Neural cell (in vitro differentiated cells): ENCODE measurements around the gene CDH7. TPM values are rescaled to one million over a fixed set of nuclear protein-coding genes. Genes with fewer than 3 reads are reported as not detected.

Source experiments
- H2AFZ ChIP-seq: fragments of 200-600, 300-800 bp; sonication (generic), shearing (Covaris generic); 2 replicates; pipeline ENCODE4 v1.6.0; 2014; ENCODE audit warnings: low read depth, mild to moderate bottlenecking, antibody characterized with exemption, low read length, moderate library complexity
- H3F3A ChIP-seq: fragments of 200-600 bp; shearing (Covaris generic); 2 replicates; pipeline ENCODE4 v1.6.1; 2016; ENCODE audit warnings: mild to moderate bottlenecking, moderate library complexity, mixed read lengths, antibody characterized with exemption, low read length; ENCODE audit not compliant: insufficient read depth, poor library complexity, severe bottlenecking
- H3K27ac ChIP-seq: fragments of 200-600, 300-800 bp; sonication (generic), shearing (Covaris generic); 2 replicates; pipeline ENCODE4 v1.5.1; 2014; ENCODE audit warnings: mild to moderate bottlenecking, low read length, moderate library complexity
- H3K27me3 ChIP-seq: fragments of 300-800, 200-600 bp; sonication (generic), shearing (Covaris generic); 2 replicates; pipeline ENCODE4 v1.6.0; 2014; ENCODE audit warnings: mild to moderate bottlenecking, low read depth, low read length, moderate library complexity; ENCODE audit not compliant: insufficient read depth
- H3K36me3 ChIP-seq: fragments of 300-800, 200-600 bp; sonication (generic), shearing (Covaris generic); 2 replicates; pipeline ENCODE4 v1.5.1; 2014; ENCODE audit warnings: mild to moderate bottlenecking, antibody characterized with exemption, low read length, moderate library complexity; ENCODE audit not compliant: insufficient read depth
- H3K4me2 ChIP-seq: fragments of 300-800, 200-600 bp; sonication (generic), shearing (Covaris generic); 2 replicates; pipeline ENCODE4 v1.6.0; 2014; ENCODE audit warnings: mild to moderate bottlenecking, low read length
- H3K4me3 ChIP-seq: fragments of 300-800, 200-600 bp; sonication (generic), shearing (Covaris generic); 2 replicates; pipeline ENCODE4 v1.5.1; 2014; ENCODE audit warnings: mild to moderate bottlenecking, low read length, moderate library complexity
- H3K79me2 ChIP-seq: fragments of 200-600 bp; shearing (Covaris generic); replicated peaks from 2 replicates; pipeline ENCODE4 v1.6.0; 2014; ENCODE audit warnings: mild to moderate bottlenecking, low read length, moderate library complexity; ENCODE audit not compliant: insufficient read depth
- H3K9ac ChIP-seq: fragments of 300-800, 200-600 bp; sonication (generic), shearing (Covaris generic); 2 replicates; pipeline ENCODE4 v1.6.1; 2016; ENCODE audit warnings: mild to moderate bottlenecking, low read length, mixed read lengths
- H3K9me2 ChIP-seq: fragments of 200-600 bp; shearing (Covaris generic); 2 replicates; pipeline ENCODE4 v1.6.1; 2016; ENCODE audit warnings: mild to moderate bottlenecking, low read length, mixed read lengths; ENCODE audit not compliant: insufficient read depth
- H3K9me3 ChIP-seq: fragments of 200-600, 300-800 bp; sonication (generic), shearing (Covaris generic); 2 replicates; pipeline ENCODE4 v1.6.1; 2016; ENCODE audit warnings: mild to moderate bottlenecking, mixed run types, low read length, moderate library complexity, mixed read lengths
- H4K20me1 ChIP-seq: fragments of 200-600 bp; shearing (Covaris generic); 2 replicates; pipeline ENCODE4 v1.6.1; 2016; ENCODE audit warnings: mild to moderate bottlenecking, mixed run types; ENCODE audit not compliant: insufficient read depth
- CTCF ChIP-seq: fragments of 450-650 bp; IDR thresholded peaks from 2 replicates; pipeline ENCODE4 v1.5.1; 2014; ENCODE audit warnings: antibody characterized with exemption, mild to moderate bottlenecking, moderate library complexity; ENCODE audit not compliant: poor library complexity, severe bottlenecking
- EP300 ChIP-seq: fragments of 450-650 bp; conservative IDR thresholded peaks from 2 replicates; pipeline ENCODE4 v1.6.1; 2014; ENCODE audit warnings: antibody characterized with exemption, mild to moderate bottlenecking, moderate library complexity; ENCODE audit not compliant: poor library complexity, severe bottlenecking
- EZH2 ChIP-seq: fragments of 200-600, 300-800 bp; shearing (Covaris generic), sonication (generic); IDR thresholded peaks from 2 replicates; pipeline ENCODE4 v1.6.1; 2014; ENCODE audit warnings: antibody characterized with exemption, low read length, borderline replicate concordance, mild to moderate bottlenecking; ENCODE audit not compliant: insufficient read depth, poor library complexity, severe bottlenecking
- MXI1 ChIP-seq: fragments of 450-650 bp; conservative IDR thresholded peaks from 2 replicates; pipeline ENCODE4 v1.6.1; 2014; ENCODE audit warnings: antibody characterized with exemption, mild to moderate bottlenecking; ENCODE audit not compliant: poor library complexity, severe bottlenecking
- POLR2AphosphoS5 ChIP-seq: IDR thresholded peaks from 2 replicates; pipeline ENCODE4 v1.6.1; 2012
- RAD21 ChIP-seq: fragments of 450-650 bp; conservative IDR thresholded peaks from 2 replicates; pipeline ENCODE4 v1.6.1; 2014; ENCODE audit warnings: antibody characterized with exemption, mild to moderate bottlenecking, moderate library complexity
- REST ChIP-seq: IDR thresholded peaks from 2 replicates; pipeline ENCODE4 v1.6.1; 2012; ENCODE audit warnings: borderline replicate concordance
- SMC3 ChIP-seq: fragments of 450-650 bp; conservative IDR thresholded peaks from 2 replicates; pipeline ENCODE4 v1.6.1; 2014; ENCODE audit warnings: antibody characterized with exemption, mild to moderate bottlenecking, moderate library complexity; ENCODE audit not compliant: poor library complexity
- TAF1 ChIP-seq: IDR thresholded peaks from 2 replicates; pipeline ENCODE4 v1.6.1; 2012; ENCODE audit warnings: low read depth
- polyA plus RNA-seq: library from polyadenylated mRNA; depleted of rRNA; stranded (reverse); fragments of >200 nt; gene quantifications from 2 replicates; pipeline ENCODE4 v1.2.3, GENCODE V29; 2014

The CDH7 gene
- polyA plus RNA-seq, 1 donor from 2014 or later = 7.4 TPM

- H3K4me2 ChIP-seq = peak overlapping the region; percentile 78
- H3K9ac ChIP-seq = peak overlapping the region; percentile 28
- peak overlapping the region; percentile 78 for H3K27ac ChIP-seq
- no peak for TF ChIP-seq REST
- TF ChIP-seq EP300 = no peak
- TF ChIP-seq POLR2AphosphoS5 = no peak
- TF ChIP-seq TAF1 = no peak
- TF ChIP-seq MXI1 = no peak
- TF ChIP-seq SMC3 = no peak
- TF ChIP-seq CTCF = no peak
- no peak for TF ChIP-seq EZH2
- no peak for TF ChIP-seq RAD21
- no peak overlapping the region for H2AFZ ChIP-seq
- no peaks in the 10 kb centered on the region for H3K36me3 ChIP-seq
- no peaks in the 10 kb centered on the region for H4K20me1 ChIP-seq
- H3K79me2 ChIP-seq = no peaks in the 10 kb centered on the region
- peaks cover 8% of the 10 kb centered on the region for H3F3A ChIP-seq
- H3K4me3 ChIP-seq = peak overlapping the region; percentile 48
- no peaks in the 10 kb centered on the region for H3K9me3 ChIP-seq
- H3K27me3 ChIP-seq = no peaks in the 10 kb centered on the region
- H3K9me2 ChIP-seq = no peaks in the 10 kb centered on the region
Observed at GRCh38 chr18:65919018-65919417, 168.2 kb downstream of the CDH7 start.

- H3K9me3 ChIP-seq = no peaks in the 10 kb centered on the region
- H3K27me3 ChIP-seq = no peaks in the 10 kb centered on the region
- peak overlapping the region; percentile 28 for H3K9ac ChIP-seq
- TF ChIP-seq EZH2 = no peak
- TF ChIP-seq EP300 = peak; percentile 85
- peak; percentile 23 for TF ChIP-seq MXI1
- TF ChIP-seq RAD21 = peak; percentile 7
- no peaks in the 10 kb centered on the region for H3K79me2 ChIP-seq
- no peaks in the 10 kb centered on the region for H4K20me1 ChIP-seq
- H2AFZ ChIP-seq = no peak overlapping the region
- no peaks in the 10 kb centered on the region for H3K9me2 ChIP-seq
- peak overlapping the region; percentile 78 for H3K27ac ChIP-seq
- H3F3A ChIP-seq = peaks cover 8% of the 10 kb centered on the region
- H3K4me2 ChIP-seq = peak overlapping the region; percentile 78
- peak overlapping the region; percentile 48 for H3K4me3 ChIP-seq
- H3K36me3 ChIP-seq = no peaks in the 10 kb centered on the region
Observed at GRCh38 chr18:65919663-65920062, 168.9 kb downstream of the CDH7 start.
